Neural cell (in vitro differentiated cells): ENCODE results near the gene ACP7.

ENCODE experiments used
- CTCF ChIP-seq: fragments of 450-650 bp; IDR thresholded peaks from 2 replicates; pipeline ENCODE4 v1.5.1; 2014; ENCODE audit warnings: antibody characterized with exemption, mild to moderate bottlenecking, moderate library complexity; ENCODE audit not compliant: poor library complexity, severe bottlenecking
- EP300 ChIP-seq: fragments of 450-650 bp; conservative IDR thresholded peaks from 2 replicates; pipeline ENCODE4 v1.6.1; 2014; ENCODE audit warnings: antibody characterized with exemption, mild to moderate bottlenecking, moderate library complexity; ENCODE audit not compliant: poor library complexity, severe bottlenecking
- EZH2 ChIP-seq: fragments of 200-600, 300-800 bp; shearing (Covaris generic), sonication (generic); IDR thresholded peaks from 2 replicates; pipeline ENCODE4 v1.6.1; 2014; ENCODE audit warnings: antibody characterized with exemption, low read length, borderline replicate concordance, mild to moderate bottlenecking; ENCODE audit not compliant: insufficient read depth, poor library complexity, severe bottlenecking
- MXI1 ChIP-seq: fragments of 450-650 bp; conservative IDR thresholded peaks from 2 replicates; pipeline ENCODE4 v1.6.1; 2014; ENCODE audit warnings: antibody characterized with exemption, mild to moderate bottlenecking; ENCODE audit not compliant: poor library complexity, severe bottlenecking
- POLR2AphosphoS5 ChIP-seq: IDR thresholded peaks from 2 replicates; pipeline ENCODE4 v1.6.1; 2012
- RAD21 ChIP-seq: fragments of 450-650 bp; conservative IDR thresholded peaks from 2 replicates; pipeline ENCODE4 v1.6.1; 2014; ENCODE audit warnings: antibody characterized with exemption, mild to moderate bottlenecking, moderate library complexity
- REST ChIP-seq: IDR thresholded peaks from 2 replicates; pipeline ENCODE4 v1.6.1; 2012; ENCODE audit warnings: borderline replicate concordance
- TAF1 ChIP-seq: IDR thresholded peaks from 2 replicates; pipeline ENCODE4 v1.6.1; 2012; ENCODE audit warnings: low read depth

GRCh38 chr19:39131255-39131755 lies 47.1 kb downstream of the ACP7 start:
- no peak for TF ChIP-seq CTCF
- TF ChIP-seq RAD21 = no peak
- no peak for TF ChIP-seq TAF1
- TF ChIP-seq EZH2 = no peak
- no peak for TF ChIP-seq EP300
- no peak for TF ChIP-seq REST
- no peak for TF ChIP-seq POLR2AphosphoS5
- no peak for TF ChIP-seq MXI1
